NCI-H2171 (cell line): ENCODE data around the gene FBXL16.
"Not testable (repeated sequence)": the region's sequence is repeated elsewhere in the genome, so short reads cannot be mapped to it uniquely, and the experiment has no call there.

Source experiments
- DNase-seq: peaks from one replicate; lab custom pipeline; 2025; lab: John Stamatoyannopoulos, UW

The FBXL16 gene

DNA sequence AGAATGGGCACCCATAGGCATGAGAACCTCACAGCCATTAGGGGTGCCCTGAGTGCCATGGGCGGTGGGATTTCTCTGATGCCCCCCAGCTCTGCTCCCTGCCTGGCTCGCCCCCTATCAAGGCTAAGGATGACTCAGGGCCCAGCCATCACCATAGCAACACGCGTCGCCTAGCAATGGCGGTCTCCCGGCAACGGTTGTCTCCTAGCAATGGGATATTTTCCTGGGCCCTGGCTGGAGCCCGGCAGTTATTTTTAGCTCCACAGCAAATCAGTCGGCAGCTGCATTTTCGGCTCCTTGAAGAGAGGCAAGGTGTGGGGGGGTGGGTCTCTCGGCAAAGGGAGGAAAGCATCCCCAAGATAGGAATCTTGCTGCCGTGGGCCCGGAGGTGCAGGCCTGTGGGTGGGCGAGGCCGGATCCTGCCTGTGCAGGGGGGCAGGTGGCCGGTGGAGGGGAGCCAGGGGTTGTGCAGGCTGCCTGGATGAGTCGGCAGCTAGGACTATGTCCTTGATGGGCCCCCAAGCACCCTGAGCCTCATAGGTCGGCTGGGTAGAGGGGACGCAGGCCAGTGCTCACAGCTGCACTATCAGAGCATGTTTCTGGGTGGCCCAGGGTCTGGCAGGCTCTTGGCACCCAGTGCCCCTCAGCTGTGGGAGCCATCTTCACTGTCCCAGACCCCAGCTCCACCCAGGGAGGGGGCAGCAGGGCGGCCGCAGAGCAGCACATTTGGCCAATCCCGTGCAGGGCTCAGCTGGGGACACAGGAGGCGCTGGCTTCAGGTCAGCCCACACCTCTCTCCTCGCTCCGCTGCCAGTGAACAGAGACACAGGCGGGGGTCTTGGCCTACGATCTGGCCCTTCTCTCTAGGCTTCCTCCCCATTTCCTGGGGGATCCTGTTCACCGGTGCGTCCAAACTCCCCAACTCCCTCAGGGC lies 4.2 kb upstream of the FBXL16 start:
- DNase-seq, result peak; percentile 86

DNA sequence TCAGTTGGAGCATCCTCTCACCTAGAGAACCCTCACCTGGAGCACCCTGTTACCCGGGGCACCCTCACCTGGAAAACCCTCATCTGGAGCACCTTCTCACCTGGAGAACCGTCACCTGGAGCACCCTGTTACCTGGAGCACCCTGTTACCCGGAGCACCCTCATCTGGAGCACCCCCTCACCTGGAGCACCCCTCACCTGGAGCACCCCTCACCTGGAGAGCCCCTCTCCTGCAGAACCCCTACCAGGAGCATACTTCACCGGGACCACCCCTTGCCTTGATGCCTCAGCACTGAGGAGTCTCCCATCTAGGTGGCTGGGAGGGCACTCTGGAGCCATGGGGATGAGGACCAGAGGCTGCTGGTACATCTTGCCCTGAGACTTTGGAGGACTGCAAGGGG lies 3.4 kb upstream of the FBXL16 start:
- no peak for DNase-seq

DNA sequence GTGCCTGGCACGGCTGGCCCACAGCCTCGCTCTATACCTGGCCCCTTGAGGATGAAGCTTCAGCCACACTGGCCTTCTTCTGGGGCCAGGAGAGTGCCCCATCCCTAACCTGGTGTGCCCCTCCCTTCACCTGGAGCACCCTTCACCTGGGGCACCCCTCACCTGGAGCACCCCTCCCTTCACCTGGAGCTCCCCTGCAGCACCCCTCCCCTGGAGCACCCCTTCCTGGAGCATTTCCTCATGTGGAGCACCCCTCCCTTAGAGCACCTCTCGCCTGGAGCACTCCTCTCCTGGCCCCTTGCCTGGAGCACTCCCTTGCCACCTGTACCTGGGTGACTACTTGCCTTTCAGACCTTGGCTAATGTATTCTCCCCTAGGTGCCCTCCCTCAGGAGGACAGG lies 2.4 kb upstream of the FBXL16 start:
- DNase-seq, result no peak

DNA sequence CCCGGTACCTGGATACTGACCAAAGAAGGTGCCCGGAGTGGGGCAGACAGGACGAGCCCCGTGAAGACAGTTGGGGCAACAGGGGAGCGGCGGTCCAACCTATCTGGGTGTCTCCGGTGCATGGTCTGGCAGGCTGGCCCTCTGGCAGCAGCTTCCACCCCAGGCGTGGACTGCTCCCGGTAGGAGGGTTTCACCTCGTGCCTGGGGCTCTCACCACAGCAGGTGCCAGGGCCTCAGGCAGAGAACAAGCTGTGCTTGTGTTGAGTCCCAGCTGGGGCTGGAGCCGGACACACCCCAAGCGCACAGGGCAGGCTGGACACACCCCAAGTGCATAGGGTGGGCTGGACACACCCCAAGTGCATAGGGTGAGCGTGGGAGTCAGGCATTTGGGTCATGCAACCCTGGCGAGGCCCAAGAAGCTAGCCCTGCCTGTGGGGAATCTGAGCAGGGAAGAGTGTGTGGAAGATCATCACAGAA lies 1.5 kb upstream of the FBXL16 start:
- DNase-seq, result no peak

DNA sequence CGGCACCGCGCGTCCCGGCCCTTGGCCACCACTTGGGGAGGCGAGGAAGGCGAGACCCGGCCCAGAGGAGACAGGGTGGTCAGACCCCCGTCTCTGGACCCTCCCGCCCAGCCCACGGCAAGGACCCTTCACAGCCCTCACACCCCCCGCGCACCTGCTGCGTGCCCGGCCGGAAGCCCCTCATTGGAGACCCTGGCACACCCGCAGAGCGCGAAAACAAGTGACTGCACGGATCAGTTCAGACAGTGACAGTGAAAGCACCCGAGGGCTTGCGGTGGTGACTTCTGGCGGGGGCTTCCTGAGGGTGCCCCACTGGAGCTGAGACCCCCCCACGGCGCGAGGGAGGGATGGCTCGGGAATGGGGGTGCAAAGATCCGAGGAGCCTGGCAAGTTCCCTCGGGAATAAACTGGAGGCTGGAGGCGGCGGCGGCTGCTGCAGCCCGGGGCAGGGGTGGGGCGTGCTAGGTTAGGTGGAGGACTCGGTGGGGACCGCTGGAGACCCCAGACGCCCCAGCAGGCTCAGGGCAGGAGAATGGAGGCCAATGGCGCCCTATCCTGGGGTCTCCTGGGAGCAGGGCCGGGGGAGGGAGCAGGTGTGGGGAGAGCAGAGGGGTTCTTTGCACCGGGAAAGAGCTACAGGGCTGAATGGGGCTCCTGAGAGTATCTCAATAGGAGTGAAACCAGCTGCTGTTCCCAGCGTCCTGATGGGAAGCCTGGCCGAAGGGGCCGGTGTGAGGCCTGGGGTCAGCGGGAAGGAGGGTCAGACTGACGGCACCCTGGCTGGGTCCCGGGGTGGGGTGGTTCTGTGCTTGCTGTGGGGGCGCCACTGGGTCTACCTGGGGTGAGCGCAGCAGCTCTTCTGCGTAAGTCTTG lies 824 bp upstream of the FBXL16 start:
- DNase-seq, result peak; percentile 57

DNA sequence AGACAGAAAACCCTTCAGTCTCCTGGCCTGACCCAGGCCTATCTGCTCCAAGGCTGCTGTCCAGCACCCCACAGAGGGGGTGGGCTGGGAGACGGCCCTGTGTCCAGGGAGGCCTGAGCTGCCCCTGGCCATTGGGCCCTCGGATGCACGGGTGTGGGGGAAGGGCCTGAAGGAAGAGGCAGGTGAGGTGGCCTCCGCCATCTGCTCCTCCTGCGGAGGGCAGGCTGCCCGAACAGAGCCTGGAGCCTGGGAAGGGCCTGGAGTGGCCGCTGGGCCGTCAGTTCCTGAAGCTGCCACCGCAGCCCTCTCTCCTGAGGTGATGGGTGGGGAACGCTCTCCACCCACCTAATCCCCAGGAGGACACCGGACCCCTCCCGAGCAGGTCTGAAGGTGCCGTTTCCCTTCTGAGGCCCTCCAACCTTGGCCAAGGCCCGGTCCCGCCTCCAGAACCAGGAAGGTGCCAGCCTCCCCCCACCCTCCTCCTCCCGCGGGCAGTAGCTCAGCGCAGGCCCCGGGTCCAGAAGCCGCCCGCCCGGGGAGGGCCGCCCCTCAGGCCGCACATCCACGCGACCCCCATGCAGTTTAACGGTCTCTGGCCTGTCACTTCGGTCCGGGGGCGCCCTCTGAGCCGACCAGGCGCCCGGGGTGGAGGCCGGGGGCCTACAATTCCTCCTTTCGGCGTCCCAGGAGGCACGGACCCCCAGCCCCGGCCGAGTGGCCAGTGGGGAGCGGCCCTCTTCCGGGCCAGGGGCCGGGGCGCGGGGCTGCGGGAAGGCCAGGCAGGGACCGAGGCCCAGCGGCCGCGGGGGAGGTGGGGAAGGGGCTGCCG lies 835 bp downstream of the FBXL16 start:
- no peak for DNase-seq

DNA sequence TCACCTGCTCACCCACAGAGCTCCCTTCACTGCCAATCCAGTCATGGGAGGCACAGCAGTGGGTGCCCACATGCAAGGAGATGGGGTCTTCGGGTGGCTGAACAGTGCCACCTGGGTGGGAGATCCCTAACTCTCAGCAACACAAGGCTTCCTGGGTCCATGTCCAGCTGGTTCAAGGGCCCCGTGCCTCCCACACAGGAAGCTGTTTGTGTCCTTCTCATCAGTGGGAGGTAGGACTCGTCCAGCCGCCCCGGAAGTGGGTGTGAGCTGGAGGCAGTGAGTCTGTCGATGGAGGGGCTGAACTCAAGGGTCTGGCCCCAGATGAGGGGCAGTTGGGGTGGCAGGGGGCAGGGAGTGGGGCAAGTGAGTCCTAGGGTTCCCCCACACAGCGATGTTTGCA lies 1.6 kb downstream of the FBXL16 start:
- DNase-seq, result no peak

DNA sequence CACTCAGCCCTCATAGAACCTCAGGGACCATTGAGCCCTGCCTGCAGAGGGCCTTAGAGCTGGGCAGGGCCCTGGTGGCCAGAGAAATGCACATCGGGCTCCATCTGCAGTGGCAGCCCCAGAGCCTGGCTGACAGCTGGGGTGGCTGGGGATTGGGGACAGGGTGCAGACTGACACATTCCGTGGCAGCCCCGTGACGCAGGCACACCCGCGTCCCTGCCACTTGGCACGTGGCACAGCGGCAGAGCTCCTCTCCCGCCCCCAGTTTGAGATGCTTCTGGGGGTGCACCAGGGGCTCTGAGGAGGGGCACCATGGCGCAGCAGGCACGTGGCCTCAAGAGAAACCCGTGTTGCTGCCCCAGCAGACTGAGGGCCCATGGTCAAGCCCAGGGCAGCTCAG lies 2.2 kb downstream of the FBXL16 start:
- DNase-seq, result no peak

DNA sequence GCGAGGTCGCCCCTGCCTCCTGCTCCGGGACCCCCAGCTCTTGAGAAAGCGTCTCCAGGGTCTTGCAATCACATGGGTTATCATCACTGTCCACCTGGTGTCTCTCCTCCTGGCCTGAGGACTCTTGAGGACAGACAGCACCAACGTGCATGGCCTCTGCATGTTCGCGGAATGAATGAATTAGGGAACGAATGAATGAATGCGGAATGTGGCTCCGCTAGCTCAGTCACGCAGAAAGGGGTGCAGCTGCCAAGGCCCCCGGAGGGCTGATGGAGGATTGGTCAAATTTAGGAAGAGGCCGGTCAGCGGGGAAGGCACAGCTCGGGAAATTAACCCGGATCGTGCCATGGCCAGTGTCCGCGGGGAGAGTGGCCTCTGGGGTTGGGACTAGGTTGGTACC lies 3.3 kb downstream of the FBXL16 start:
- no peak for DNase-seq

DNA sequence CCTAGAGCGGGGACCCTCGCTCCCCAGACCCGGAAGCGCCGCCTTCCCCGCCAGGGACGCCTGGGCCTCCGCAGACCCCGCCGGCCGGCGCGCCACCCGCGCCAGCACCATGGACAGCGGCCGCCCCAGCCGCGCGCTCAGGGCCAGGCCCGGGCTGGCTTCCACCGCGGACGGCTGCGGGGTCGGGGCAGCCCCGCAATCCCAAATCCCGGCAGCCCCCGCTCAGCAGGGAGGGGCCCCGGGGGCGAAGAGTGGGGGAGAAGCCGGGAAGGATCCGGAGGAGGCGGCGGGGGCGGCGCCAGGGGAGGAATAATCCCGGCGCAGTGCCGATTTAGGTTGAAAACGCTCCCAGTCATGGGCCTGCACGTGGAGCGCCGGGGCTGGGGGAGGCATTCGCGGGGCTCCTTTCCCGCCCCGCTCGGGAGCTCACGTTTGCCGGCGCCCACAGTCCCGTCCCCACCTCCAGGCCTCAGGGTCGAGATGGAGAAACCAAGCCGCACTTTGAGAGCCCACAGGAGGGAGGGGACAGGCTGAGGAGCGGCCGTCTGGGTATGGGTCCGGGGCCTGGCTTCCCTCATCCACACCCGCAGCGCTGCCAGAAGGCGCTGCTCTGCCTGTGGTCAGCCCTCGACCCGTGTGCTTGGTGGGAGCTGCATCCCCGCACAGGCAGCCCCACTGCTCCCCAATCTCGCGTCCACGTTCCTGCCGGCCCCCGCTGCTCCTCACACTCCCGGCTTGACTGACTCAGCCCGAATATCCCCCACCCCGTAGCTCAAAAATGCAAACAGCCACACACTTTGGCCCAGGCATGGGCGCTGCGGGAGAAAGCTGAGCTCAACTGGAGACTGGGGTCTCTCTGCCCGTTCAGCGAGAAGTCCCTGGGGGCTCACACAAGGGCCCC lies 4.7 kb downstream of the FBXL16 start:
- no peak for DNase-seq

DNA sequence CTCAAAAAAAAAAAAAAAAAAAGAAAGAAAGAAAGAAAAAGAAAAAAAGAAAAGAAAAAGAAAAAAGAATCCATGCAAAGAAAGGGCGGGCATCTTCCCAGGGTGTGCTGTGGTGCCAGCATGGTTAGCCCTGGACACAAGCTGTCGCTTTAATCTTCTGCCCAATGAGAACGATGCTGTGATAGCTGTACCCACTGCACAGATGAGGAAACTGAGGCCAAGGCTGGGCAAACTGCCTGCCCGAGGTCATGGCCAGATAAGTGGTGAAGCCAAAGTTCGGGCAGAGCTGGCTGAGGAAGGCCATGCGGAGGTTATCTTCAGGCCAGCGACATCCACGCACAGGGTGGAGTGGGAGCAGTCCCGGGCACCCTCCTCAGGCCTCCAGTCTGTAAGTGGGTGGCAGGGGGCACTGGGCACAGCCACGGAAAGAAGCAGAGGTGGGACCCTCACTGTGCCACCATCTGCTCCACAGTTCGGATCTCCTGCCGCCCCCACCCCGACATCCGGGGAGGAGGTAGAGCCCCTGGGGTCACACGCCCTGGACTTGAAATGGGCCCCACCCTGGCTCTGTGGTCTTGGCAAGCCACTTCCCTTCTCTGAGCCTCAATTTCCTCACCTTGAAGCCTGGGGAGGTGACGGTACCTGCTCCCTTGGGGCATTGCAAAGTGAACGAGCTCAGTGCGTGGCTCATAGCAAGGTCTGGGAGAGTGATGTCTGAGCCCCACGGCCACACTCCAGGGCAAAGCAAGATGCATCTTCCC lies 6.5 kb downstream of the FBXL16 start:
- DNase-seq, result no peak

DNA sequence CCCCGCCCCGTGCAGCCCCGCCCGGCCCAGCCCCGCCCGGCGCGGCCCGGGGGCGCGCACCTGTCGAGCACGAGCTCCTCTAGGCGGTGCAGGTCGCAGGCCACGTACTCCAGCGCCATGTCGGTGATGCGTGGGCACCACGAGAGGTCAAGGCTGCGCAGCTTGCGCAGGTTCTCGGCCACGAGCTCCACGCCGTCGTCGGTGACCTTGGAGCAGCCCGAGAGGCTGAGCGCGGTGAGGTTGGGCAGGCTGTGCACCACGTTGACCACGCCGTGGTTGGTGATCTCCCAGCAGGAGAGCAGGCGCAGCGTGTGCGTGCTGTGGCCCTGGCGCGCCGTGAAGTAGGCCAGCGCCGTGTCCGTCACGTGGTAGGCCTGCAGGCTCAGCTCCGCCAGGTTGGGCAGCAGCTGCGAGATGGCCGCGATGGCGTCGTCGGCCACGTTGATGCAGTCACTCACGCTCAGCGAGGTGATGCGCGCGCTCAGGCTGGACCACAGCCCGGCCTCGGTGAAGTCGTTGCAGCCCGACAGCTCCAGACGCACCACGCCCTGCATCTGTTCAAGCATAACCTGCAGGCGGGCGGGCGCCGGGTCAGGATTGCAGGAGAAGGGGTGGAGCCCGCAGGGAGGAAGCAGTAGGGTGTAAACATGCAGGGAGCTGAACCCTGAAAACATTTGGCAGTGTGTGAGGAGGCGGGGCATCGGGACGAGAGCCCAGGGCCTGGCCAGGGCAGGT lies 10.1 kb downstream of the FBXL16 start:
- DNase-seq, result peak; percentile 92

DNA sequence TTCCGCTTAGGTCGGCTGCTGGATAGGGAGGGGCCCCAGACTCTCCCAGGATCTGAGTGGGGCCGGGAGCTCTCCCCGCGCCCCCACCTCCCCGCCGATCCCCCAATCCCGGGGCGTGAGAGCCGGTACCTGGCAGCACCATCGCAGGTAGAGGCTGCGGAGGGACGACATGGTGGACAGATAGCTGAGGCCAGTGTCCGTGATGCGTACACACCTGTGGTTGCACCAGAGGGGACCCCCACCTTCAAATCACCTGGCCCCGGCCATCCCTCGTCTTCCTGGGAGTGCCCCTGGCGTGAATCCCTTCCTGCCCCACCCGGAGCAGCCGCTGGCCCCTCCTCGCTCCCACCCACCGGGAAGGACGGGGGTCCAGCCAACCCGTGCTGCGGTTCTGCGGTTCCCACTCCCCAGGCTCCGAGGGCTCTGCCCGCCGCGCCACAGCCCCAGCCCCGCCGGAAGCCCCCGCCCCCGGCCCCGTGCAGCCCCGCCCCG lies 10.7 kb downstream of the FBXL16 start:
- DNase-seq, result no peak

DNA sequence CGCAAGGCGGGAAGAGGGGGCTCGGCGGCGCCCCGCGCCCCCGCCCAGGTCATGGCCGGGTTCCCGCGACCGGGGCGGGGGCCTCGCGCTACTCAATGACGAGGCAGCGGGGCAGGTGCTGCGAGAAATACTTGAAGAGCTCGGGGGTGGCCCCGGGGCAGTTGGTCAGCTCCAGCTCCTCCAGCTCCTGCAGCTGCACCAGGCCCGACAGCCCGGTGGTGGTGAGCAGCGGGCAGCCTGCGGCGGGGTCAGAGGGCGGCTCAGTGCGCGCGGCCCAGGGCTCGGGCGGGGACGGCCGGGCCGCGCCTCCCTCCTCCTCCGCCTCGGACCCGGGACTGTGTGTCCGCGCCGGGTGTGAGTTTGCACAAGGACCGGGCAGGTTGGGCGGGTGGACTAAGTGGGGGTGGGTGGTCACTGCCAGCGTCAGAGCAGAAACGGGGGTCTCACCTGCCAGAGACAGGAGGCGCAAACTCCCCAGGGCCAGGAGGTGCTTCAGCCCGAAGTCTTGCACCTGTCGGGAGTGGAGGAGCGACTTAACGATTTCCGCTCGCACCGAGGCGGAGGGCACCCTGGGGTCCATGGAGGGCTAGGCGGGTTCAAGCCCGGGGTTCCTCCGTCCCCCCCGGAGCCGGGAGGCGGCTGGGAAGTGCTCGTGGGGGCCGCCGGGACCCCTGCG lies 11.3 kb downstream of the FBXL16 start:
- DNase-seq, result no peak

DNA sequence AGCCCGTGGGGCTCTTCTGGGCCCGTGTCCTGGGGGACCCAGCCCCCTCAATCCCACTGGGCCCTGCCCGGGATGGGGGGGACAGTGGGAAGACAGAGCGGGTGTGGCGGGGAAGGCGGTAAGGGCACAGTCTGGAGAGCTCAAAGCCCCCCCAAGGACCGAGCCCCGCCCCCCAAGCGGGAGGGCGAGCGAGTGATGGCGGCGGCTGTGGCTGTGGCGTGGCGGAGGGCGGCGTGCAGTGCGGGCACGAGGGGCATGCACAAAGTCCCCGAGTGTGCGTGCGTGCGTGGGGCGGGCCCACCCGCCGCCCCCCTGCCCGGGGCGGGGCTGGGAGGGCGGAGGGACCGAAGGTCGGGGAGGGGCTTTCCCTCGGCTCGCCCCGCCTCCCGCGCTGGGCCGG lies 11.8 kb downstream of the FBXL16 start:
- DNase-seq, result no peak

DNA sequence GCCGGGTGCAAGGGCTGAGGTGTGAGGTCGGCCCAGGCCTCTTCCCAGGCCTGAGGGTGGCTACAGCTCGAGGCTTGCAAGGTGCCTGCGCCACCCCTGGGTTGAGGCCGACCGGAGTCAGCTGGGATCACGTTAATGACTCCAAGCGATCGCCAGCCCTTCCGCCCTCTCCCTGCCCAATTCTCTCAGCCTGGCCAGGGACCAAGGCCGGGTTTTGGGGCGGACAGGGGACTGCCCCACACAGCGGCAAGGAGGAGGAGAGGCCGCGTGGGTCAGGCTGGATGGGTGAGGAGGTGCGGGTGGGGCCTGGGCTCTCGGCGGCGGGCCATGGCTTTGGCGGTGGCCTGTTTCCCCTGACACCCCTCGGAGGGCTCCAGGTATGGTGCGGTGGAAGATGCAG lies 12.2 kb downstream of the FBXL16 start:
- no peak for DNase-seq

DNA sequence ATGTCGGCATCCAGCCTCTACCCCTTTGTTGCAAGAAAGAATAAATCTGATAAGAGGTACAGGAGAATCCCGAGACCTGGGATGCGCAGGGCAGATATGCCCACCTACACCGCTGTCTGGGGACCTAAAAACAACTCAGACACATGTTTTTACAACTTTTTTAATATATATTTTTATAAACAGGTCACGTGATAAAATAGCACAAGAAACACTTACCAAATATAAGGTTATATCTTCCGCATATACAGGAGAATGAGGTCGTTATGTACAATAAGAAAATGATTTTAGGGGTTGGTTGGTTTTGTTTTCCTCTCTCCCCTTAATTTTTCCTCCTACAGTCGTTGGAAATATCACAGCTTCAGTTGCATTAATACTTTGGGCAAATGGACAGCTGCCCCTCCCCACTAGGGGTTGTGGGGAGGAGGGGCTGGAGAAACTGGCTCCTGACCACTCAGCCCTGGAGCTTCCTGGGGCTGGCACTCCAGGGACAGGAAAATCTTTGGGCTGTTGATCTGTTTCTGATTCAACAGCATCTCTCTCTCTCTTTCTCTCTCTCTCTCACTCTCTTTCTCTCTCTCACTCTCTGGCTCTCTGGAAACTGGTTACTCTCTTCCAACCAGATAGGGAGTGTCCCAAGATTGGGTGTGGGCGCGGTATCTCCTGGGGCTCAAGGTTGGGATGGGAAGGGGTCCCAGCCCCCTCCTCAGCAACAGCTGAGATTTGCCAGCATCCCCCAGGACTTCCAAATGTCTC lies 13.1 kb downstream of the FBXL16 start:
- no peak for DNase-seq

DNA sequence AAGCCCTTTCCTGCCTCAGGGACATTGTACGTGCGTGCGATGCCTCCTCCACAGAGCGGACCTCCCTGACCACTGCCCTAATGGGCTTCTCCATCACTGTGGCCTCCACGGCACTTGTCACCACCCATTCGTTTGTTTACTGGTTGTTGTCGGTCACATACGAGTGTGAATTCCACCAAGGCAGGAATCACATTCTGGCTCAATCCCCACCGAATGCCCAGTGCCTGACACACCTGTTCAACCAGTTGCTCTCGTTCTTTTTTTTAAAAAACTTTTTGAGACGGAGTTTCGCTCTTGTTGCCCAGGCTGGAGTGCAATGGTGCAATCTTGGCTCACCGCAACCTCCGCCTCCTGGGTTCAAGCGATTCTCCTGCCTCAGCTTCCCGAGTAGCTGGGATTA lies 14.4 kb downstream of the FBXL16 start:
- not testable (repeated sequence) for DNase-seq
